Gastrocnemius medialis (tissue), 4 donors: Measurements from ENCODE around the gene KRT13. TPM values are rescaled to one million over a fixed set of nuclear protein-coding genes. Genes with fewer than 3 reads are reported as not detected.

ENCODE experiments used
- ATAC-seq, 2 donors: fragments of 150-250 bp; one replicate each; pipeline ENCODE4 v1.9.1; 2016
- DNase-seq, 2 donors: peaks; one replicate each; pipeline ENCODE4 v3.0.0-alpha.2; 2019
- H3K27ac ChIP-seq, 4 donors: fragments of 200-600 bp; sonication (generic); 1 replicate in 1 of 4; 2 replicates in 3 of 4; pipeline ENCODE4 v1.5.1; 2016 to 2018; ENCODE audit warnings: mild to moderate bottlenecking in 2 of 4, moderate library complexity in 1 of 4
- H3K27me3 ChIP-seq, 3 donors: fragments of 200-600 bp; sonication (generic) in 2 of 3; 1 replicate in 1 of 3; 2 replicates in 2 of 3; pipeline versions ENCODE4 v1.5.1 to v1.6.0; 2016 to 2019; ENCODE audit warnings: mild to moderate bottlenecking in 1 of 3, moderate library complexity in 1 of 3
- H3K36me3 ChIP-seq, 2 donors: fragments of 200-600 bp; sonication (generic) in 1 of 2; one replicate each; pipeline ENCODE4 v1.5.1; 2017 to 2018
- H3K4me1 ChIP-seq, 2 donors: fragments of 200-600 bp; sonication (generic) in 1 of 2; one replicate each; pipeline ENCODE4 v1.5.1; 2016 to 2017; ENCODE audit warnings: mild to moderate bottlenecking in 2 of 2
- H3K4me3 ChIP-seq, 4 donors: fragments of 200-600 bp; sonication (generic) in 3 of 4; 1 replicate in 1 of 4; 2 replicates in 3 of 4; pipeline ENCODE4 v1.5.1; 2016 to 2019; ENCODE audit warnings: mild to moderate bottlenecking in 2 of 4
- H3K9me3 ChIP-seq, 3 donors: fragments of 200-600 bp; sonication (generic) in 2 of 3; 1 replicate in 1 of 3; 2 replicates in 2 of 3; pipeline ENCODE4 v1.5.1; 2016 to 2019
- POLR2A ChIP-seq, 2 donors: fragments of 450-650 bp; IDR thresholded peaks; one replicate each; pipeline ENCODE4 v1.6.1; 2017; ENCODE audit warnings: antibody characterized with exemption in 2 of 2, mild to moderate bottlenecking in 2 of 2, moderate library complexity in 2 of 2
- in situ Hi-C, 4 donors: fragments of 200-750 bp; cut with MboI; loops; one replicate each; pipeline versions ENCODE4 v1.15.0 to v1.8.0; 2017; ENCODE audit warnings: low sequenced_read_pairs in 4 of 4
- intact Hi-C: fragments of 100-400 bp; cut with DNase I; formaldehyde crosslinking; loops from one replicate; pipeline ENCODE4 v1.15.1; 2023; ENCODE audit warnings: low total_unique reads
- total RNA-seq, 4 donors: library from RNA; depleted of rRNA; stranded (reverse); fragments of >200 nt; gene quantifications; one replicate each; pipeline versions ENCODE4 v1.1.0 to v1.2.3, GENCODE V29; 2016
- TF ChIP-seq, protein P1 (sequence below), 5 experiments: fragments of 450-650 bp in 3 of 5; fragments of 200-600 bp in 2 of 5; sonication (generic) in 2 of 5; IDR thresholded peaks in 4 of 5; conservative IDR thresholded peaks in 1 of 5; 1 replicate in 4 of 5; 2 replicates in 1 of 5; pipeline ENCODE4 v1.5.1; 2016 to 2019; ENCODE audit warnings: antibody characterized with exemption in 5 of 5, mild to moderate bottlenecking in 3 of 5, moderate library complexity in 3 of 5

KRT13 gene
- total RNA-seq, 4 donors from 2014 or later = not detected

- intact Hi-C loops = no loop called here
- no peak for TF ChIP-seq POLR2A (IDR thresholded peaks at IDR 0.05)
- TF ChIP-seq, protein P1, sequence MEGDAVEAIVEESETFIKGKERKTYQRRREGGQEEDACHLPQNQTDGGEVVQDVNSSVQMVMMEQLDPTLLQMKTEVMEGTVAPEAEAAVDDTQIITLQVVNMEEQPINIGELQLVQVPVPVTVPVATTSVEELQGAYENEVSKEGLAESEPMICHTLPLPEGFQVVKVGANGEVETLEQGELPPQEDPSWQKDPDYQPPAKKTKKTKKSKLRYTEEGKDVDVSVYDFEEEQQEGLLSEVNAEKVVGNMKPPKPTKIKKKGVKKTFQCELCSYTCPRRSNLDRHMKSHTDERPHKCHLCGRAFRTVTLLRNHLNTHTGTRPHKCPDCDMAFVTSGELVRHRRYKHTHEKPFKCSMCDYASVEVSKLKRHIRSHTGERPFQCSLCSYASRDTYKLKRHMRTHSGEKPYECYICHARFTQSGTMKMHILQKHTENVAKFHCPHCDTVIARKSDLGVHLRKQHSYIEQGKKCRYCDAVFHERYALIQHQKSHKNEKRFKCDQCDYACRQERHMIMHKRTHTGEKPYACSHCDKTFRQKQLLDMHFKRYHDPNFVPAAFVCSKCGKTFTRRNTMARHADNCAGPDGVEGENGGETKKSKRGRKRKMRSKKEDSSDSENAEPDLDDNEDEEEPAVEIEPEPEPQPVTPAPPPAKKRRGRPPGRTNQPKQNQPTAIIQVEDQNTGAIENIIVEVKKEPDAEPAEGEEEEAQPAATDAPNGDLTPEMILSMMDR (IDR thresholded peaks at IDR 0.05 in 4 of 5, conservative IDR thresholded peaks at IDR 0.05 in 1 of 5) = no peak
- no peak overlapping the region for H3K4me3 ChIP-seq
- H3K27ac ChIP-seq = no peak overlapping the region
- no peaks in the 10 kb centered on the region for H3K4me1 ChIP-seq
- H3K36me3 ChIP-seq = no peaks in the 10 kb centered on the region
- H3K9me3 ChIP-seq = no peaks in the 10 kb centered on the region
- no peak for ATAC-seq
- DNase-seq = no peak
- no peaks in the 10 kb centered on the region for H3K27me3 ChIP-seq
- in situ Hi-C loops = loop anchor here in 2 of 4 donors (10.0 to 25.0 kb wide), 2 partner anchors 64 to 568 kb away; no protein-coding TSS in a partner anchor
Observed at GRCh38 chr17:41480581-41480980, 24.8 kb downstream of the KRT13 start.

DNA sequence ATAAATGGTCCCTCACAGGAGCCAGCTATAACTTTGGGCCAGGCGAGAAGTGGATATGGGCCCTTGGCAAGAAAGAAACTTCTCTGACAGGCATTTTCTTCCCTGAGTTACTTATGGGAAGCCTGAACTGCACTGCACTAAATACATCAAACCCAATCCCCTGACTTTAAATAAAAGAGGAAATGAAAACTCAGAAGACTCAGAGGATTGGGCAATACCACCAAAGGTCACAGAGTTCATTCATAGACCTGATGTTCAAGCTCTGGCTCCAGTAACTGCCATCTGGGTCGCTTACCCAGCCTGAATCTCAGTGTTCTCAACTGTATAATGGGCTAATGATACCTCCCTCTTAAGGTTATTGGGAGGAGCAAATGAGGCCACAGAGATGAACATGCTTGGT lies 25.3 kb downstream of the KRT13 start:
- intact Hi-C loops (no loop called here), in situ Hi-C loops (loop anchor here in 2 of 4 donors (10.0 to 25.0 kb wide), 2 partner anchors 65 to 568 kb away; no protein-coding TSS in a partner anchor)

DNA sequence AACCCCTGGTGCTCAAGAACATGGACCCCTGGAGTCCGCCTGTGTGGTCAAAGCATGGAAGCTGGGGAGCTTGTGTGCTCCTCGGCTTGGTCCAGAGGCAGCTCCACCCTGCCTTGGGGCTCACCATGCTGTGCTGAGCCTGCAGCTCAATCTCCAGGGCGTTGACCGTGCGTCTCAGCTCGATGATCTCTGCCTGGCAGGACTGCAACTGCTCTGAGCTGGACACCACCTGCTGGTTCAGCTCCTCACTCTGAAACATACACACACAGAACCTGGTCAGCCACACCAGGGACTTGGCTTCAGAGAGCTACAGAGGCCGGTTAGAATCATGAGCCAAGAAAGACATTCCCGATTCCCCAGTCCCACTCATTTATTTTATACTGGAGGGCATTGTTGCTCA lies 27.2 kb downstream of the KRT13 start:
- H3K27ac ChIP-seq = no peak overlapping the region
- intact Hi-C loops = no loop called here

More for the DNA sequence above, 25.3 kb downstream of the KRT13 start:
- TF ChIP-seq, protein P1 (IDR thresholded peaks at IDR 0.05 in 4 of 5, conservative IDR thresholded peaks at IDR 0.05 in 1 of 5) = no peak
- TF ChIP-seq POLR2A (IDR thresholded peaks at IDR 0.05) = no peak
- no peaks in the 10 kb centered on the region for H3K9me3 ChIP-seq
- H3K27ac ChIP-seq = no peak overlapping the region
- H3K36me3 ChIP-seq = no peaks in the 10 kb centered on the region
- H3K4me3 ChIP-seq = no peak overlapping the region
- no peaks in the 10 kb centered on the region for H3K27me3 ChIP-seq
- no peaks in the 10 kb centered on the region for H3K4me1 ChIP-seq
- ATAC-seq = no peak
- DNase-seq = no peak

GRCh38 chr17:41476866-41477815 lies 28.3 kb downstream of the KRT13 start:
- H3K4me3 ChIP-seq = no peak overlapping the region
- H3K4me1 ChIP-seq = peaks cover 0 to 4% of the 10 kb centered on the region in 2 donors
- H3K9me3 ChIP-seq = no peaks in the 10 kb centered on the region
- H3K36me3 ChIP-seq = no peaks in the 10 kb centered on the region
- H3K27ac ChIP-seq = no peak overlapping the region
- intact Hi-C loops = no loop called here
- in situ Hi-C loops = loop anchor here in 1 of 4 donors (25.0 kb wide), 1 partner anchor 565 kb away; no protein-coding TSS in a partner anchor
- DNase-seq (no peak), ATAC-seq (no peak)
- H3K27me3 ChIP-seq = no peaks in the 10 kb centered on the region
- no peak for TF ChIP-seq POLR2A (IDR thresholded peaks at IDR 0.05)
- TF ChIP-seq, protein P1 (IDR thresholded peaks at IDR 0.05 in 4 of 5, conservative IDR thresholded peaks at IDR 0.05 in 1 of 5) = no peak

More for the DNA sequence above, 27.2 kb downstream of the KRT13 start:
- no peaks in the 10 kb centered on the region for H3K27me3 ChIP-seq
- DNase-seq (no peak), ATAC-seq (no peak)
- in situ Hi-C loops = loop anchor here in 1 of 4 donors (25.0 kb wide), 1 partner anchor 566 kb away; no protein-coding TSS in a partner anchor
- no peaks in the 10 kb centered on the region for H3K36me3 ChIP-seq
- H3K4me1 ChIP-seq = peaks cover 0 to 4% of the 10 kb centered on the region in 2 donors
- no peak overlapping the region for H3K4me3 ChIP-seq
- H3K9me3 ChIP-seq = no peaks in the 10 kb centered on the region
- TF ChIP-seq, protein P1 (IDR thresholded peaks at IDR 0.05 in 4 of 5, conservative IDR thresholded peaks at IDR 0.05 in 1 of 5) = no peak
- no peak for TF ChIP-seq POLR2A (IDR thresholded peaks at IDR 0.05)
